Lung (tissue), 12 donors: ENCODE measurements around the gene MICU1. TPM values are rescaled to one million over a fixed set of nuclear protein-coding genes. Genes with fewer than 3 reads are reported as not detected.

Experiments used
- ATAC-seq: fragments of 200-7000 bp; cut with Tn5 transposase; one replicate; pipeline ENCODE4 v1.9.1; 2020; ENCODE audit warnings: moderate number of reproducible peaks; ENCODE audit not compliant: insufficient read depth, low FRiP score
- DNase-seq, 3 donors: peaks; one replicate each; pipeline ENCODE4 v3.0.0-alpha.2; 2013 to 2017
- H3K27ac ChIP-seq, 2 donors: one replicate each; pipeline ENCODE4 v1.5.1; 2013; ENCODE audit warnings: mild to moderate bottlenecking in 2 of 2, moderate library complexity in 2 of 2, control low read depth in 1 of 2, inconsistent platforms in 1 of 2, low read depth in 1 of 2, low read length in 1 of 2
- H3K27me3 ChIP-seq, 3 donors: one replicate each; pipeline ENCODE4 v1.5.1; 2013; ENCODE audit warnings: low read length in 2 of 3; ENCODE audit not compliant: control insufficient read depth in 3 of 3, insufficient read depth in 3 of 3
- H3K36me3 ChIP-seq, 4 donors: one replicate each; pipeline ENCODE4 v1.5.1; 2013; ENCODE audit warnings: low read length in 4 of 4, mild to moderate bottlenecking in 1 of 4, moderate library complexity in 1 of 4; ENCODE audit not compliant: control insufficient read depth in 4 of 4, insufficient read depth in 4 of 4
- H3K4me1 ChIP-seq, 5 donors: one replicate each; pipeline ENCODE4 v1.5.1; 2013; ENCODE audit warnings: low read length in 5 of 5, mild to moderate bottlenecking in 2 of 5, moderate library complexity in 1 of 5; ENCODE audit not compliant: control insufficient read depth in 5 of 5, insufficient read depth in 5 of 5
- H3K4me3 ChIP-seq: one replicate; pipeline ENCODE4 v1.5.1; 2013; ENCODE audit warnings: mild to moderate bottlenecking, control low read depth, moderate library complexity
- H3K9ac ChIP-seq, 2 donors: one replicate each; pipeline ENCODE4 v1.5.1; 2013; ENCODE audit warnings: low read length in 2 of 2, control low read depth in 1 of 2; ENCODE audit not compliant: insufficient read depth in 1 of 2
- H3K9me3 ChIP-seq, 4 donors: one replicate each; pipeline ENCODE4 v1.5.1; 2013; ENCODE audit warnings: low read length in 3 of 4, mild to moderate bottlenecking in 1 of 4, moderate library complexity in 1 of 4; ENCODE audit not compliant: control insufficient read depth in 4 of 4, insufficient read depth in 3 of 4
- WGBS, 2 donors: extraction: QIAGEN DNeasy Blood & Tissue Kit; methylation state at CpG; one replicate each; pipeline ENCODE4 v1.1.7; 2013; 5-methylcytosine and 5-hydroxymethylcytosine counted together
- polyA plus RNA-seq, 2 donors: library from polyadenylated mRNA; stranded (reverse); fragments of 200-250 nt; gene quantifications; one replicate each; pipeline ENCODE4 v1.2.1, GENCODE V29; 2013
- total RNA-seq, 2 donors: library from RNA; depleted of rRNA in 1 of 2; stranded (reverse); fragments of >200 nt in 1 of 2; gene quantifications; one replicate each; pipeline ENCODE4 v1.2.1, GENCODE V29; 2014 to 2021
- TF ChIP-seq, protein P1 (sequence below): IDR thresholded peaks from 2 replicates; pipeline ENCODE4 v1.5.1; 2012; ENCODE audit warnings: mild to moderate bottlenecking; ENCODE audit errors: control extremely low read depth, extremely low read depth
- donor health status: control.
- donor health status: control.
- donor health status: Bipolar disorder and iron deficiency.
- donor health status: healthy.
- donor health status: DM: yes; HTN: yes; CAD: no.

Gene MICU1
- total and polyA plus RNA-seq, 4 donors, result 41.9 to 86.4 (median 43.2) TPM

DNA sequence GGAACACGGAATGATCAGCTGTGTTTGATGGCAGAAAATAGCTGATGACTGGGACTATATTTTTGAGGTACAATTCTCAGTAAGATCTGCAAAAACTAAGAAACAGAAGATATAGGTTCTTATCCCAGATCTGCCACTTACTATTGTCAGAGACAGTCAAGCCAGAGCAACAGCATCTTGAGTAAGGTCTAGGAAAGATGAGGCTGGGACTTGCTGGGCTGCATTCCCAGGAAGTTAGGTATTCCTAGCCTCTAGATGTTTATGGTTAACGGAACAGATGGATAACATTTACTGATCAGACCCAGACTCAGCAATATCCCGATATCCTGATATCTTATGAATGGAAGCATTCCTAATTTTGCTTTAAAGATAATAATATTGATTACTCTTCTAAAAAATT lies 202.5 kb downstream of the MICU1 start:
- WGBS, 2 donors, result 94 to 100% methylated on average over 3 of the region's 3 CpGs
- ATAC-seq, result no peak
- H3K9me3 ChIP-seq, result peaks cover 0 to 2% (median 0%) of the 10 kb centered on the region in 4 donors
- no peak overlapping the region for H3K27ac ChIP-seq
- no peaks in the 10 kb centered on the region for H3K27me3 ChIP-seq
- no peak for DNase-seq
- H3K36me3 ChIP-seq, result peaks cover 4 to 15% (median 11%) of the 10 kb centered on the region in 4 donors
- H3K4me1 ChIP-seq, result peaks cover 0 to 2% (median 0%) of the 10 kb centered on the region in 5 donors
- TF ChIP-seq, protein P1, sequence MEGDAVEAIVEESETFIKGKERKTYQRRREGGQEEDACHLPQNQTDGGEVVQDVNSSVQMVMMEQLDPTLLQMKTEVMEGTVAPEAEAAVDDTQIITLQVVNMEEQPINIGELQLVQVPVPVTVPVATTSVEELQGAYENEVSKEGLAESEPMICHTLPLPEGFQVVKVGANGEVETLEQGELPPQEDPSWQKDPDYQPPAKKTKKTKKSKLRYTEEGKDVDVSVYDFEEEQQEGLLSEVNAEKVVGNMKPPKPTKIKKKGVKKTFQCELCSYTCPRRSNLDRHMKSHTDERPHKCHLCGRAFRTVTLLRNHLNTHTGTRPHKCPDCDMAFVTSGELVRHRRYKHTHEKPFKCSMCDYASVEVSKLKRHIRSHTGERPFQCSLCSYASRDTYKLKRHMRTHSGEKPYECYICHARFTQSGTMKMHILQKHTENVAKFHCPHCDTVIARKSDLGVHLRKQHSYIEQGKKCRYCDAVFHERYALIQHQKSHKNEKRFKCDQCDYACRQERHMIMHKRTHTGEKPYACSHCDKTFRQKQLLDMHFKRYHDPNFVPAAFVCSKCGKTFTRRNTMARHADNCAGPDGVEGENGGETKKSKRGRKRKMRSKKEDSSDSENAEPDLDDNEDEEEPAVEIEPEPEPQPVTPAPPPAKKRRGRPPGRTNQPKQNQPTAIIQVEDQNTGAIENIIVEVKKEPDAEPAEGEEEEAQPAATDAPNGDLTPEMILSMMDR, result no peak
- no peak overlapping the region for H3K9ac ChIP-seq
- no peak overlapping the region for H3K4me3 ChIP-seq

GRCh38 chr10:72421885-72422540 lies 203.9 kb downstream of the MICU1 start:
- Histone ChIP-seq H3K9ac (no peak overlapping the region), H3K4me3 (no peak overlapping the region), H3K27me3 (no peaks in the 10 kb centered on the region), H3K36me3 (peaks cover 4 to 15% (median 11%) of the 10 kb centered on the region in 4 donors), H3K9me3 (peaks cover 0 to 2% (median 0%) of the 10 kb centered on the region in 4 donors), H3K27ac (no peak overlapping the region), H3K4me1 (no peaks in the 10 kb centered on the region)
- ATAC-seq, result no peak
- DNase-seq, result no peak
- WGBS, 2 donors, result 98 to 100% methylated on average over 1 of the region's 1 CpG
- TF ChIP-seq, protein P1, result no peak

- WGBS, 2 donors, result 95 to 98% methylated on average over 2 of the region's 2 CpGs
- TF ChIP-seq, protein P1, result no peak
These were observed 206.6 kb downstream of the MICU1 start for GRCh38 chr10:72419241-72419640.

More at GRCh38 chr10:72419241-72419640, 206.6 kb downstream of the MICU1 start:
- no peaks in the 10 kb centered on the region for H3K27me3 ChIP-seq
- no peaks in the 10 kb centered on the region for H3K4me1 ChIP-seq
- H3K9me3 ChIP-seq, result peaks cover 0 to 2% (median 0%) of the 10 kb centered on the region in 4 donors
- DNase-seq (no peak), ATAC-seq (no peak)
- no peak overlapping the region for H3K4me3 ChIP-seq
- peaks cover 4 to 19% (median 11%) of the 10 kb centered on the region in 4 donors for H3K36me3 ChIP-seq
- H3K27ac ChIP-seq, result no peak overlapping the region
- no peak overlapping the region for H3K9ac ChIP-seq
